Caco-2 (cell line): ENCODE data around the gene TMEM39A. TPM values are rescaled to one million over a fixed set of nuclear protein-coding genes. Genes with fewer than 3 reads are reported as not detected.

Source experiments
- BruUV-seq: library from RNA; stranded (reverse); fragments of 400-500 nt; replicated peaks from 2 replicates; lab custom pipeline; 2021; lab: Mats Ljungman, UMichigan
- CTCF ChIA-PET: fragments of 300-600 bp; sonication (Branson Sonifier 250); formaldehyde crosslinking; loops from one replicate; lab custom pipeline; 2022; ENCODE audit warnings: antibody characterized with exemption; lab: Charles Lee
- POLR2A ChIA-PET: fragments of 300-600 bp; sonication (Branson Sonifier 250); formaldehyde crosslinking; loops from one replicate; lab custom pipeline; 2022; ENCODE audit warnings: antibody characterized with exemption; lab: Charles Lee
- DNase-seq, 2 experiments: peaks; one replicate each; pipeline versions ENCODE4 v3.0.0 to v3.0.0-alpha.2; 2020 to 2022
- H3K27me3 ChIP-seq: replicated peaks from 2 replicates; pipeline ENCODE4 v1.6.0; 2011; ENCODE audit warnings: low read length; ENCODE audit not compliant: control insufficient read depth, insufficient read depth
- H3K36me3 ChIP-seq: 2 replicates; pipeline ENCODE4 v1.5.1; 2011; ENCODE audit warnings: low read length; ENCODE audit not compliant: control insufficient read depth, insufficient read depth
- H3K4me1 ChIP-seq: fragments of 250-450 bp; sonication (Bioruptor Pico); 2 replicates; pipeline ENCODE4 v1.5.1; 2020; ENCODE audit warnings: mild to moderate bottlenecking
- H3K4me3 ChIP-seq: 2 replicates; pipeline ENCODE4 v1.5.1; 2011; ENCODE audit warnings: low read depth, mild to moderate bottlenecking, control low read depth, low read length
- H3K9me3 ChIP-seq: fragments of 250-450 bp; sonication (Bioruptor Pico); 2 replicates; pipeline ENCODE4 v1.5.1; 2020; ENCODE audit warnings: mild to moderate bottlenecking, moderate library complexity
- H3K27ac Mint-ChIP-seq: one replicate; pipeline ENCODE4 v1.8.0; 2022; ENCODE audit warnings: mixed read lengths; ENCODE audit not compliant: unreplicated experiment
- H3K27me3 Mint-ChIP-seq: one replicate; pipeline ENCODE4 v1.8.0; 2022; ENCODE audit warnings: mixed read lengths; ENCODE audit not compliant: insufficient read depth, unreplicated experiment
- H3K36me3 Mint-ChIP-seq: one replicate; pipeline ENCODE4 v1.8.0; 2022; ENCODE audit warnings: mild to moderate bottlenecking, mixed read lengths; ENCODE audit not compliant: insufficient read depth, unreplicated experiment
- H3K4me1 Mint-ChIP-seq: one replicate; pipeline ENCODE4 v1.8.0; 2022; ENCODE audit warnings: low read depth, mixed read lengths; ENCODE audit not compliant: unreplicated experiment
- H3K4me3 Mint-ChIP-seq: one replicate; pipeline ENCODE4 v1.8.0; 2022; ENCODE audit warnings: mild to moderate bottlenecking, moderate library complexity, mixed read lengths; ENCODE audit not compliant: unreplicated experiment
- H3K9me3 Mint-ChIP-seq: one replicate; pipeline ENCODE4 v1.8.0; 2022; ENCODE audit warnings: mixed read lengths; ENCODE audit not compliant: unreplicated experiment
- CTCF ChIP-seq, 2 experiments: fragments of 200-600 bp in 1 of 2; IDR thresholded peaks; 1 replicate in 1 of 2; 2 replicates in 1 of 2; pipeline versions ENCODE4 v1.5.1 to v1.8.0; 2011 to 2022; ENCODE audit warnings: antibody characterized with exemption in 1 of 2, control low read depth in 1 of 2, inconsistent platforms in 1 of 2, low read depth in 1 of 2, low read length in 1 of 2, mild to moderate bottlenecking in 1 of 2, moderate library complexity in 1 of 2; ENCODE audit not compliant: insufficient read depth in 1 of 2, severe bottlenecking in 1 of 2, unreplicated experiment in 1 of 2
- intact Hi-C: fragments of 100-400 bp; cut with micrococcal nuclease; formaldehyde crosslinking; loops from one replicate; pipeline ENCODE4 v1.10.0; 2022; ENCODE audit not compliant: unreplicated experiment
- total RNA-seq: library from RNA; stranded (reverse); gene quantifications from 2 replicates; pipeline ENCODE4 v1.2.3, GENCODE V29; 2022

TMEM39A gene
- total RNA-seq, 1 experiment from 2014 or later, result 52.1 TPM

DNA sequence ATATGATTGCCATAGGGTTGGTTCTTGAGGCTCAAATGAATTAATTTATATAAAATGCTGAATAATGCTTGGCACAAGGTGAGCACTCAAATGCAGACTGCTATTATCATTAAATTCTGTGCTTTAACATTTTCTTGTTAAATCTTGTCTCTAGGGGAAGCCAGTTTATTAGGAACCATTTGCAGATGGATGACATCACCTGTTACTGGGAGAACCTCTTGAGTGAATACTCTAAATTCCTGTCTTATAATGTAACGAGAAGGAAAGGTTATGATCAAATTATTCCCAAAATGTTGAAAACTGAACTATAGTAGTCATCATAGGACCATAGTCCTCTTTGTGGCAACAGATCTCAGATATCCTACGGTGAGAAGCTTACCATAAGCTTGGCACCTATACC, 28.7 kb upstream of the TMEM39A start:
- no peaks in the 10 kb centered on the region for H3K4me1 ChIP-seq
- H3K9me3 Mint-ChIP-seq, result no peaks in the 10 kb centered on the region
- H3K4me1 Mint-ChIP-seq, result peaks cover under 1% of the 10 kb centered on the region
- H3K27ac Mint-ChIP-seq, result no peak overlapping the region
- no peak overlapping the region for H3K4me3 Mint-ChIP-seq
- no peaks in the 10 kb centered on the region for H3K36me3 ChIP-seq
- TF ChIP-seq CTCF (IDR thresholded peaks at IDR 0.05; ENCODE audit: insufficient read depth in 1 of 2, low read depth in 1 of 2, low read length in 1 of 2, severe bottlenecking in 1 of 2, unreplicated experiment in 1 of 2), result no peak
- intact Hi-C loops, result no loop called here
- no peak for DNase-seq
- no peaks in the 10 kb centered on the region for H3K9me3 ChIP-seq
- no peaks in the 10 kb centered on the region for H3K27me3 Mint-ChIP-seq
- CTCF ChIA-PET, result no interaction called here
- H3K4me3 ChIP-seq, result no peak overlapping the region
- H3K36me3 Mint-ChIP-seq, result no peaks in the 10 kb centered on the region
- no TSS peak for BruUV-seq
- POLR2A ChIA-PET, result no interaction called here
- no peaks in the 10 kb centered on the region for H3K27me3 ChIP-seq

DNA sequence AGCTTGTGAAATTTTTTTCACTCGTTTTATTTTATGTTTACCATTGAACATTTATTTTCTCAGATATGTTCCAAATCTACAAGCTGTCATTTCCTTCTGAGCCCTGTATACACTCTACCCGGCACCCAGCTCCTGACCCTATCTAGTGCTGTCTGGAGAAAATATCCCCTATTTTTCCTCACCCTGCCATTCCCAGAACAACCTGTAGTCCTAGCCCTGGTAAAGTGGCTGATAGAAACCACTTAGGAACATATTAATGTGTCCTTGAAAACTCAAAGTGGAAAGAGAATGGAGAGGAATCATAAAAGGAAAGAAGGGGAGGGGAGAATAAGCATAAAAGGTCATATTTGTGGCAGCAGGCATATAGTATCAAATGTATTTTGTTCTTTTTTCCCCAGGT, 26.7 kb upstream of the TMEM39A start:
- TF ChIP-seq CTCF (IDR thresholded peaks at IDR 0.05; ENCODE audit: insufficient read depth in 1 of 2, low read depth in 1 of 2, low read length in 1 of 2, severe bottlenecking in 1 of 2, unreplicated experiment in 1 of 2), result no peak
- ChIA-PET CTCF (no interaction called here), POLR2A (no interaction called here)
- no peaks in the 10 kb centered on the region for H3K4me1 ChIP-seq
- intact Hi-C loops, result no loop called here
- no peaks in the 10 kb centered on the region for H3K27me3 ChIP-seq
- no peaks in the 10 kb centered on the region for H3K27me3 Mint-ChIP-seq
- no TSS peak for BruUV-seq
- no peak for DNase-seq
- no peaks in the 10 kb centered on the region for H3K9me3 ChIP-seq
- no peak overlapping the region for H3K27ac Mint-ChIP-seq
- no peak overlapping the region for H3K4me3 Mint-ChIP-seq
- H3K36me3 Mint-ChIP-seq, result no peaks in the 10 kb centered on the region
- peaks cover 2% of the 10 kb centered on the region; the same call in 1 of the 2 replicates for H3K36me3 ChIP-seq
- no peak overlapping the region for H3K4me3 ChIP-seq
- no peaks in the 10 kb centered on the region for H3K9me3 Mint-ChIP-seq
- no peaks in the 10 kb centered on the region for H3K4me1 Mint-ChIP-seq

GRCh38 chr3:119485563-119485962, 22.1 kb upstream of the TMEM39A start:
- intact Hi-C loops, result no loop called here
- Mint-ChIP-seq H3K36me3 (no peaks in the 10 kb centered on the region), H3K9me3 (no peaks in the 10 kb centered on the region), H3K4me1 (no peaks in the 10 kb centered on the region), H3K27ac (no peak overlapping the region), H3K4me3 (no peak overlapping the region), H3K27me3 (no peaks in the 10 kb centered on the region)
- ChIA-PET CTCF (no interaction called here), POLR2A (no interaction called here)
- H3K4me3 ChIP-seq, result no peak overlapping the region
- no peaks in the 10 kb centered on the region for H3K27me3 ChIP-seq
- no peaks in the 10 kb centered on the region for H3K4me1 ChIP-seq
- H3K9me3 ChIP-seq, result no peaks in the 10 kb centered on the region
- peaks cover 2% of the 10 kb centered on the region; the same call in 1 of the 2 replicates for H3K36me3 ChIP-seq
- no peak for DNase-seq
- no peak for TF ChIP-seq CTCF (IDR thresholded peaks at IDR 0.05; ENCODE audit: insufficient read depth in 1 of 2, low read depth in 1 of 2, low read length in 1 of 2, severe bottlenecking in 1 of 2, unreplicated experiment in 1 of 2)
- BruUV-seq, result no TSS peak
